Measurements from ENCODE around the gene AHDC1. TPM values are rescaled to one million over a fixed set of nuclear protein-coding genes. Genes with fewer than 3 reads are reported as not detected.
"Not testable (repeated sequence)": the region's sequence is repeated elsewhere in the genome, so short reads cannot be mapped to it uniquely, and the experiment has no call there.

The AHDC1 gene
- total RNA-seq, 2 experiments from 2014 or later = 10.3 to 12.1 TPM

DNA sequence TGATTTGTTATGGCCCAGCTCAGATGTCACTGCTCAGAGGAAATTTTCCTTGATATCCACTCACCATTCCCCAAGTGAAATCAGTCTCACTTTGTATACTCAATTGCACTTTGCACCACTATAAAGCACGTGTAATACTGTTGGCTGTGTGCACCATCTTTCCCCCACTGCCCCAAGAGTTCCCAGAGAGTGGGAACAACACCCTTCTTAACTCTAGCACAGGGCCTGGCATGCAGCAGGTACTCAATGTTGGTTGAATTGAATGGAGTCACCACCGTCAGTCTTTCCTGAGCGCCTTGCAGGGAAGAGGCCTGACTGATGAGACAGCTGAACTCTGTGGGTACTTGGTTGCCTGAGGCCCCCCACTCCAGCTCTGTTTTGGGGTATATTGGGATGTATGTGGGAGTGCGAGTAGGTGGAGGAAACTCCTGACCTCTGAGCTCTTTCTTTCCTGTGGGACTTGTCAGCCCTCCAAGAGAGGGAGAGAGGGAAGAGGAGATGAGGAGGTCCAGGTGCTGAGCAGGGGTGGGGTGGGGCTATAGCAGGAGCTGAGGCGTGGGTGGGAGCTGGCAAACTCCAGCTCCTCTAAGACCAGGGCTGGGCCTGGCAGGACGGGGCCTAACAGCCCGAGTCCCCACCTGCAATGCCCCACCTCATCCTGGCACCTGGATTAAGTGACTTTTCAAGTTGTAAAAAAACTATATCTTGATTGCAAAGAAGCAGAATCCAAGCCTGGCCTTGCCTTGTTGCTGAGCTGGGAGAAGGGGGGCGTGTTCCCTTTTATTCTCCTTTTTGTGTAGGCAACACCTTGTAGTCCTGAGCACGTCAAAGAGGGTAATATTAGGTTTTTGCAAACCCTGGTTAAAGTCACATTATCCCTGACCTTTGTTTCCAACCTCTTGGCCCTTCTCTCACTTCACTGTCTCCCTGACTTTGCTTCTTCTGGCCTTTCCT is 94.5 kb downstream of the AHDC1 start:
- CTCF ChIA-PET = interaction anchor here (0.5 to 1.5 kb wide), 4 partner anchors 14 to 152 kb away, joined by 3 read pairs; no protein-coding TSS in a partner anchor
- Mint-ChIP-seq H3K9me3 (ENCODE audit: low read depth) (no peaks in the 10 kb centered on the region), H3K4me1 (peaks cover 8% of the 10 kb centered on the region), H3K27me3 (no peaks in the 10 kb centered on the region), H3K36me3 (ENCODE audit: low read depth) (no peaks in the 10 kb centered on the region), H3K4me3 (no peak overlapping the region), H3K27ac (no peak overlapping the region)
- POLR2A ChIA-PET = interaction anchor here (0.7 kb wide), 1 partner anchor 10 kb away, joined by 7 read pairs; no protein-coding TSS in a partner anchor
- intact Hi-C loops (cut with DNase I, micrococcal nuclease) = no loop called here
- DNase-seq (no peak), ATAC-seq (no peak)

DNA sequence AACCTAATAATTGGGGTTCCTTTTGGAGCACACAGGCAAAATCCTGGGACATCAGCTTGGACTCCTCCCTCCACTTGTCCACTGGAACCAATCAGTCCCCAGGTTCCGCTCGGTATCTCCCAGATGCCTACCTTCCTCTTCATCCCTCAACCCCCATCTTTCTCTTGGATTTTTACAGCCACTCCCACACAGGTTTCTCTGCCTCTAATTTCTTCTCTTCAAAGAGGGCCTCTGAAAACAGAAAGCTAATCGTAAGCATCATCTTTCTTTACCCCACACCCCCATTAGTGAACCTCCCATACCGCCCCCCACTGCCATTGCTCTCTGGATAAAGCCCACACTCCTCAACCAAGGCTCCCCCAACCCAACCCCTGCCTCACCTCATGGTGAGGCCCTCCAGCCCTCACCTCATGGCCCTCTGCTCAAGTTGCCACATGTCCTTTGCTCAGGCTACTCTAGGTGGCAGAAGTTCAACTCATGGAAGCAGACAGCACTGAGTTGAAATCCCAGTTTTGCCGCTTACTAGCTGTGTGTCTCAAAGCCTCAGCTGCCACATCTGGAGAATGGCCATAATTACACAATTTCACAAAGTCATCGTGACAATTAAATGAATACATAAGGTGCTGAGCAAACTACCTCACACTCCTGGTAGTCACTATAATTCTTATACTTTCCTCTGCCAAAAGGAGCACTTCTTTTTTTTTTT is 95.8 kb downstream of the AHDC1 start:
- H3K4me3 Mint-ChIP-seq = no peak overlapping the region
- peak overlapping the region; percentile 72 for H3K27ac Mint-ChIP-seq
- ChIA-PET CTCF (interaction anchor here (0.7 to 1.1 kb wide), 2 partner anchors 12 to 973 kb away, joined by 3 read pairs; no protein-coding TSS in a partner anchor), POLR2A (no interaction called here)
- ATAC-seq = no peak
- H3K27me3 Mint-ChIP-seq = no peaks in the 10 kb centered on the region
- H3K9me3 Mint-ChIP-seq (ENCODE audit: low read depth) = no peaks in the 10 kb centered on the region
- intact Hi-C loops (cut with DNase I, micrococcal nuclease) = no loop called here
- H3K4me1 Mint-ChIP-seq = peaks cover 8% of the 10 kb centered on the region
- H3K36me3 Mint-ChIP-seq (ENCODE audit: low read depth) = no peaks in the 10 kb centered on the region
- DNase-seq = no peak

DNA sequence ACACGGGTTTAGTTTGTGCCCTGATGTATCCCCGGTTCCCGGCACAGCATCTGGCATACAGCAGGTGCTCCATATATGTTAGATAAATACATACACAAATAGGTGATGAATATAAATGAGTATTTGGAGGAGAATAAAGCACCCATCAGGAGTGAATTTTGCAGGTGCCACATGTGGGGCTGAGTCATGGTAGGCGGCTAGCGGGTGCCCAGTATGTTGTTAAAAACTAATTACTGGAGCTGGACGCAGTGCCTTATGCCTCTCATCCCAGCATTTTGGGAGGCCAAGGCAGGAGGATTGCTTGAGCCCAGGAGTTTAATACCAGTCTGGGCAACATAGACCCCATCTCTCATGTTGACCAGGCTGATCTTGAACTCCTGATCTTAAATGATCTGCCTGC is 97.2 kb downstream of the AHDC1 start:
- no peaks in the 10 kb centered on the region for H3K9me3 Mint-ChIP-seq (ENCODE audit: low read depth)
- H3K36me3 Mint-ChIP-seq (ENCODE audit: low read depth) = no peaks in the 10 kb centered on the region
- H3K27me3 Mint-ChIP-seq = no peaks in the 10 kb centered on the region
- ATAC-seq (no peak), DNase-seq (no peak)
- CTCF ChIA-PET = no interaction called here
- H3K4me1 Mint-ChIP-seq = peaks cover 8% of the 10 kb centered on the region
- POLR2A ChIA-PET = no interaction called here
- no peak overlapping the region for H3K27ac Mint-ChIP-seq
- intact Hi-C loops (cut with DNase I, micrococcal nuclease) = no loop called here
- no peak overlapping the region for H3K4me3 Mint-ChIP-seq

DNA sequence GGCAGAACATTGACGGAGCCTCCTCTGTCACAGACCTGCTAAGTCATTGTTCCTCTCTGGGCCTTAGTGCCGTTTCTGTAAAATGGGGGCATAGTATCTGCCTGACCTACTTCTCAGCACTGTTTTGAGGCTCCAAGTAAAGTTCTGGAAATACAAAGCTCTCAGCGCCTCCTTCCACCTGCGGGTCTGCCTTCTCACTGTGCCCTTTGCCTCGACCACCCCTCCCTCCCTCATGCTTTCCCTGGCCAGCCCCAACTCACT is 98.6 kb downstream of the AHDC1 start:
- POLR2A ChIA-PET = no interaction called here
- CTCF ChIA-PET = interaction anchor here (1.1 to 1.2 kb wide), 2 partner anchors 11 to 18 kb away, joined by 3 to 4 read pairs; no protein-coding TSS in a partner anchor

DNA sequence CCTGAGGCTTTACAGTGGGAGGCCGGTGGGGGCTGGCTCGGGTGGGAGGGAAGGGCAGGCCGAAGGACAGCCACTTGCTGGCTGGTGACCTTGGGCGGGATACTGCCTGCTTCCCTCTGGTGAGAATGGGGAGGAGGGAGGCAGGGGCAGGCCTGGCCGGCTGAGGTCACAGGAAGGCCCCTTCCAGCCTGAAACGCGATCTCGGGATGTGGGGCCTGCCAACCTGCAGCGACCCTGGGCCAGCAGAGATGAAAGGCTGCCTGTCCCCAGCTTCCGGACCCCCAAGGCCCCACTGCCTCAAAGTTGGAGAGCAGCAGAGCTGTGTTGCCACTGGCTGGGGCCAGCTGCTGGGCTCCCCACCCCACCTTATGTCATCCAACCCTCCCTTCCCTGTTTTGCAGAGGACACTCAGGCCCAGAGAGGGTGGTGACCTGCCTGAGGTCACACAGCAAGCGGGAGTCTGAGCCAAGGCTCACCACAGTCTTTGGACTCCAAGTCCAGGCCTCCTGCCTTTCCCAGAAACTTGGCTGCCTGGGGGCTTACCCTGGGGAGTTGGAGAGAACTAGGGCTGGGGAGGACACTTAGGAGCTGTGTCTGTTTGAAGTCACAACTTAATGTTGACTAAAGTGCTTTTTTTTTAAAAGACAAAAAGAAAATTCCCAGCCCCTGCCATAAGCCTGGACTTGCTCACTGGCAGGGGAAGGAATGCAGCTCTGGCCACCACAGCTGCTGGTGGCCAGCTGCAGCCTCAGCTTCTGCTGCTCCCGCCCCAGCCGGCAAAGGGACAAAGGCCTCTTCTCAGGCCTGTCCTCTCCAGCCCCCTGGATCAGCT is 99.1 kb downstream of the AHDC1 start:
- POLR2A ChIA-PET = interaction anchor here (0.6 kb wide), 1 partner anchor 60 kb away, joined by 3 read pairs; no protein-coding TSS in a partner anchor
- intact Hi-C loops (cut with DNase I, micrococcal nuclease) = no loop called here
- DNase-seq = no peak
- no peak for ATAC-seq
- H3K36me3 Mint-ChIP-seq (ENCODE audit: low read depth) = no peaks in the 10 kb centered on the region
- peaks cover 8% of the 10 kb centered on the region for H3K4me1 Mint-ChIP-seq
- no peaks in the 10 kb centered on the region for H3K27me3 Mint-ChIP-seq
- no peaks in the 10 kb centered on the region for H3K9me3 Mint-ChIP-seq (ENCODE audit: low read depth)
- H3K27ac Mint-ChIP-seq = no peak overlapping the region
- CTCF ChIA-PET = interaction anchor here (1.1 to 1.6 kb wide), 3 partner anchors 11 to 63 kb away, joined by 3 to 6 read pairs (median 4); no protein-coding TSS in a partner anchor
- H3K4me3 Mint-ChIP-seq = no peak overlapping the region

More for the DNA sequence above, 98.6 kb downstream of the AHDC1 start:
- Mint-ChIP-seq H3K9me3 (ENCODE audit: low read depth) (no peaks in the 10 kb centered on the region), H3K27me3 (no peaks in the 10 kb centered on the region), H3K36me3 (ENCODE audit: low read depth) (no peaks in the 10 kb centered on the region), H3K4me1 (peaks cover 8% of the 10 kb centered on the region), H3K27ac (no peak overlapping the region), H3K4me3 (no peak overlapping the region)
- intact Hi-C loops (cut with DNase I, micrococcal nuclease) = no loop called here
- no peak for ATAC-seq
- DNase-seq = no peak

DNA sequence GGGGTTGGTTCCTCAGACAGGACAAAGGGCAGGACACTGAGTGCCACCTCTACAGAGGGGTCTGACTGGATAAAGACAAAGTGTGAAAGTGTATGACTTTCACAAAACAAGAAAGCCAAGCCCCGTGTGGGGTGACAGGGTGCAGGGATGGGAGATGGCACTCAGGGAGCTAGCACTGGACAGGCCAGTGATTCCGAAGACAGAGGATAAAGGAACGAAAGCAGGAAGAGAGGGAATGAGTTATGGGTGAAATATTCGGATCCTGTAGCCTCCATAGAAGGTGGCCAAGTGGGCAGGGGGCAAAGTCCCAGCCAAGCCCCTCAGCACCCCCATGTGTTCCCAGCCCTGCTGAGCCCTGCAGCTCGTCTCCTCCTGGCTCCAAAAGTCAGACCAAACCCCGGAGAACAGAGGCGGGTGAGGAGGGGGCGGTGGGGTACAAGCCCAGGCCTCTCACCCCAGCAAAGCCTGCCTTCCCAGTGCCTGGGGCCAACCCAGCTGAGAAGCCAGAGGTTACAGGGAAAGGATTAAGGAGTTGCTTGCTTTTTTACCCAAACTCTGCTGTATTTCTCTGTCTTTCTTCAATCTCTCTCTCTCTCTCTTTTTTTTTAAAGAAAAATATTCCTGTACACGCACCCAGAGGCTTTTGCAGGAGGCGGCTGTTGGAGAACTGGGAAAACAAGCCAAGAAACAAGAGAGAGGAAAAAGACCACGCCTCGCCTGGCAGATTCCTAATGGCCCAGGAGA is 99.9 kb downstream of the AHDC1 start:
- CTCF ChIA-PET = interaction anchor here (0.7 to 1.6 kb wide), 2 partner anchors 64 to 116 kb away, joined by 3 to 6 read pairs; no protein-coding TSS in a partner anchor
- intact Hi-C loops (cut with DNase I, micrococcal nuclease) = no loop called here
- POLR2A ChIA-PET = no interaction called here
- Mint-ChIP-seq H3K4me1 (peaks cover 4% of the 10 kb centered on the region), H3K27me3 (no peaks in the 10 kb centered on the region), H3K4me3 (no peak overlapping the region), H3K36me3 (ENCODE audit: low read depth) (no peaks in the 10 kb centered on the region), H3K27ac (no peak overlapping the region), H3K9me3 (ENCODE audit: low read depth) (no peaks in the 10 kb centered on the region)
- ATAC-seq (no peak), DNase-seq (no peak)

DNA sequence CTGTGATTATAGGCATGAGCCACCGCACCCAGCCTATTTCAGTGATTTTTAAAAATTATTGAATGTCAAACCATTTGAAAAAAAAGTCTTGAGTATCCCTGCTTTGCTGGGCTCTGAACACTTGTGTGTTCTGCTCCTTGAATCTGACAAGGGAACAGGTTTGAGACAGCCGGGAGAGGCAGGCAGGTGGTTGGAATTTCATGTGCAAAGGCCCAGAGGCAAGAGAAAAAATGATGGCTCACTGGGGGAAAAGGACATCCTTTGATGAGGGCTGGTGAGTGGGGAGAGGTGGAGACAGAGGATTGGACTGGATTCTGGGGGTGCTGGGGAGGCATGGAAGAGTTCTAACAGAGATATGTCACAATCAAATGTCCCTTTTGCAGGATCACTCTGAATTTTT is 100.9 kb downstream of the AHDC1 start:
- intact Hi-C loops (cut with DNase I, micrococcal nuclease) = no loop called here
- ATAC-seq (no peak), DNase-seq (no peak)
- no peak overlapping the region for H3K27ac Mint-ChIP-seq
- H3K36me3 Mint-ChIP-seq (ENCODE audit: low read depth) = no peaks in the 10 kb centered on the region
- H3K4me1 Mint-ChIP-seq = peaks cover 2% of the 10 kb centered on the region
- no peaks in the 10 kb centered on the region for H3K9me3 Mint-ChIP-seq (ENCODE audit: low read depth)
- H3K4me3 Mint-ChIP-seq = no peak overlapping the region
- H3K27me3 Mint-ChIP-seq = no peaks in the 10 kb centered on the region
- ChIA-PET POLR2A (no interaction called here), CTCF (interaction anchor here (0.7 to 1.0 kb wide), 2 partner anchors 13 to 401 kb away, joined by 3 to 5 read pairs; no protein-coding TSS in a partner anchor)

DNA sequence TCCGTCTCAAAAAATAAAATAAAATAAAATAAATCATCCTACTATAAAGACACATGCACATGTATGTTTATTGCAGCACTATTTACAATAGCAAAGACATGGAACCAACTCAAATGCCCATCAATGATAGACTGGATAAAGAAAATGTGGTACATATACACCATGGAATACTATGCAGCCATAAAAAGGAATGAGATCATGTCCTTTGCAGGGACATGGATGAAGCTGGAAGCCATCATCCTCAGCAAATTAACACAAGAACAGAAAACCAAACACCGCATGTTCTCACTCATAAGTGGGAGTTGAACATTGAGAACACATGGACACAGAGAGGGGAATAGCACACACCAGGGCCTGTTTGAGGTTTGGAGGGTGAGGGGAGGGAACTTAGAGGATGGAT is 102.8 kb downstream of the AHDC1 start:
- DNase-seq; H3K9me3 Mint-ChIP-seq (ENCODE audit: low read depth); H3K27me3 Mint-ChIP-seq; ATAC-seq; H3K27ac Mint-ChIP-seq; intact Hi-C loops (cut with DNase I, micrococcal nuclease); H3K4me3 Mint-ChIP-seq; CTCF ChIA-PET; H3K4me1 Mint-ChIP-seq; POLR2A ChIA-PET; H3K36me3 Mint-ChIP-seq (ENCODE audit: low read depth): not testable (repeated sequence)

DNA sequence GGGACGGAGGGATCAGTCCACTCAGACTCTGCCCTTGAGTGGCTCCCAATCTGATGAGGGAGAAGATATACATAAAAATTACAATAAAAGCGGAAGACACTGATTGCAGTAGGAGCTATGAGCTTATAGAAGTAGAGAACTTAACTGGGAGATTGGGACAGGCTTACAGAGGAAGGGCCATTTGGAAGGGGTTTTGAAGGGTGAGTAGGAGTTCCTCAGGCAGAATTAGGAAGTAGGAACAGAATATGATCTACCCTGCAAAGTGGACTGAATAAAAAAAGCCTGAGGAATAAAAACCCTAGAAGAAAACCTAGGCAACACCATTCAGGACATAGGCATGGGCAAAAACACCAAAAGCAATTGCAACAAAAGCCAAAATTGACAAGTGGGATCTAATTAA is 104.8 kb downstream of the AHDC1 start:
- ATAC-seq (no peak), DNase-seq (no peak)
- Mint-ChIP-seq H3K4me1 (no peaks in the 10 kb centered on the region), H3K9me3 (ENCODE audit: low read depth) (no peaks in the 10 kb centered on the region), H3K27ac (no peak overlapping the region), H3K27me3 (no peaks in the 10 kb centered on the region), H3K4me3 (no peak overlapping the region), H3K36me3 (ENCODE audit: low read depth) (no peaks in the 10 kb centered on the region)
- POLR2A ChIA-PET = interaction anchor here (1.6 kb wide), 1 partner anchor 10 kb away, joined by 7 read pairs; no protein-coding TSS in a partner anchor
- CTCF ChIA-PET = interaction anchor here (0.8 to 1.1 kb wide), 2 partner anchors 15 to 53 kb away, joined by 3 read pairs; no protein-coding TSS in a partner anchor
- intact Hi-C loops (cut with DNase I, micrococcal nuclease) = no loop called here

DNA sequence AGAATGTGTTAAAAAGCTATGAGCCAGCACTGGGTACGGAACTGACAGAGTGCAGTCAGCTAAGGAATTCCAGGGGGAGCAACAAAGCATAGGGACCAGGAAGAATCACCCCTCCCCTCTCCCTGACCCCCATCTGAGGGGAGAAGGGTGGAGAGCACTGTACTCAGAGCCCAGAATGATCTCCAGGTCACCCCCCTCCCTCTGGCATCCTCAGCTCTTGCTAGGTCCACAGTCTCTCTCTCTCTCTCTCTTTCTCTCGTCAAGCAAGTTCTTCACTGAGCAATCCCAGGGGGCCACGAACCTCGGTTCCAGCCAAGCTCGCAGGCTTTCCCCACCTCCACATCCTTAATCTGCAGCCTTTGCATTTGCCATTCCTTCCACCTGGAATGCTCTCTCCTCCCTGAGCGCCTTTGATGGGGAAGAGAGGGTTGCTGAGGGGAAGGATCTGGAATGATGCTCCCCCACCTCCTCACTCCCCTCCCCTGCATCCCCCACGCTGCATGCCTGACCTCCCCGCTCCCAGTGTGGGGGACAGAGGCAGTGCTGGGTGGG is 107.3 kb downstream of the AHDC1 start:
- DNase-seq (no peak), ATAC-seq (no peak)
- Mint-ChIP-seq H3K27me3 (no peaks in the 10 kb centered on the region), H3K9me3 (ENCODE audit: low read depth) (no peaks in the 10 kb centered on the region), H3K4me1 (peaks cover 11% of the 10 kb centered on the region), H3K27ac (no peak overlapping the region), H3K4me3 (no peak overlapping the region), H3K36me3 (ENCODE audit: low read depth) (no peaks in the 10 kb centered on the region)
- POLR2A ChIA-PET = interaction anchor here (1.7 kb wide), 1 partner anchor 8 kb away, joined by 6 read pairs; no protein-coding TSS in a partner anchor
- intact Hi-C loops (cut with DNase I, micrococcal nuclease) = no loop called here
- CTCF ChIA-PET = interaction anchor here (0.7 to 1.5 kb wide), 2 partner anchors 14 to 105 kb away, joined by 3 to 5 read pairs; no protein-coding TSS in a partner anchor
